Caki2 (cell line): Measurements from ENCODE around the gene GSG1L2. TPM values are rescaled to one million over a fixed set of nuclear protein-coding genes. Genes with fewer than 3 reads are reported as not detected.
"Not testable (repeated sequence)": the region's sequence is repeated elsewhere in the genome, so short reads cannot be mapped to it uniquely, and the experiment has no call there.

Experiments
- DNase-seq: peaks from one replicate; pipeline ENCODE4 v3.0.0-alpha.2; 2015; ENCODE audit warnings: low read depth
- in situ Hi-C: cut with HindIII; loops from 2 replicates; pipeline ENCODE4 v1.10.0; 2016; ENCODE audit warnings: low sequenced_read_pairs, low pct_unique_long_range_greater_than_20kb, mixed read lengths
- total RNA-seq: library from RNA; depleted of rRNA; stranded (reverse); fragments of >200 nt; shearing (Covaris generic); gene quantifications from 2 replicates; pipeline ENCODE4 v1.2.3, GENCODE V29; 2014; ENCODE audit warnings: low replicate concordance

The GSG1L2 gene
- total RNA-seq, 1 experiment from 2014 or later, result not detected

DNA sequence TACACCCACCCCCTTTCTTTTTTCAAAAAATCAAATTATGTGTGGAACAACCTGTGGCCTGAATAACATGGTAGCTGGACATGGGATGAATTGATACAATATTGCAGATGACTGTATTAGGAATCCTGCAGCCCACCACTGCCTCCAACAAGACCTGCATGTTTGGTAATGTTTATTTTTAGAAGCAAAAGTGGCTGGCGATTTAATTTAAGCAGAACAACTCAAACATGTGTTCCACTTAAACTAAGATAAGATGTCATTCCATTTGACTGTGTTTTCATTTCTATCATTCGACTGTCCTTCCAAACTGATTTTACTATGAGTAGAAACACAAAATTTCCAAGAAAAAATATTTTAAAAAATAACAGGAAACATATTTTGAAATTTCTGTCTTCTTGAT lies 20.4 kb downstream of the GSG1L2 start:
- in situ Hi-C loops, result no loop called here
- DNase-seq, result no peak

DNA sequence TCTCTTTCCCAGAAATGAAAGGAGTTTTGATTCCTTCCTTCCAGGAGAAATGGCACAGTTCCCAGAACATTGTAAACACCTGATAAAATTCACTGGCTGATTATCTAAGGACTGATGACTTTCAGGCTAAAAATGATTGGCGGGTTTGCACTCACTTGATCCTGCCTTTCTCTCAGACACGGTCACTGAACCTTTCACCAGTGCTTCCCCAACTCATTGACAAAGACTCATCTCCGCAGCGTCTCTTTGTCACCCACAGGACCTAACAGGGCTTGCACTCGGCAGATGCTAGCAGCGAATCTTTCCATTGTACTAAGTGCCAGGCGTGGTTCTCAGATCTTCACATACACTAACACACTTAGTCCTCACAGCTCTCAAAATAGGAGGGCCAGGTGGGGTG lies 23.2 kb downstream of the GSG1L2 start:
- DNase-seq, result no peak
- in situ Hi-C loops, result no loop called here

DNA sequence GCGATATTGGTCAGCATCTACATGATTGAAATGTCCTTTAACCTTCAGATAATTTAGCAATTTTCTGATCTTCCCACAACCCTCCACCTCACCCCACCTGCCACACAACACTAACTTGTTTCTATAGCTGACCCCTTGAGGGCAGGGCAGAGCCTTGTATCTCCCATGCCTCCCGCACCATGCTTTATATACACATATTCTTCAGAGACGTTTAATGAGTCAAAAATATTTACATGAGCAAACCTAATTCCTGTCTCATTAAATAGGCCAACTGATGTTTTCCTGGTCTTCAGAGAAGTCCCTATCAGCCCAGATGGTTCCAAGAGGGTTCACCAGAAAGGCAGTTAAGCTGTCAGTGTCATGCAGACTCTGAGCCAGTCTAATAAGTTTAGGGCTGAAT lies 23.9 kb downstream of the GSG1L2 start:
- no peak for DNase-seq
- in situ Hi-C loops, result no loop called here

DNA sequence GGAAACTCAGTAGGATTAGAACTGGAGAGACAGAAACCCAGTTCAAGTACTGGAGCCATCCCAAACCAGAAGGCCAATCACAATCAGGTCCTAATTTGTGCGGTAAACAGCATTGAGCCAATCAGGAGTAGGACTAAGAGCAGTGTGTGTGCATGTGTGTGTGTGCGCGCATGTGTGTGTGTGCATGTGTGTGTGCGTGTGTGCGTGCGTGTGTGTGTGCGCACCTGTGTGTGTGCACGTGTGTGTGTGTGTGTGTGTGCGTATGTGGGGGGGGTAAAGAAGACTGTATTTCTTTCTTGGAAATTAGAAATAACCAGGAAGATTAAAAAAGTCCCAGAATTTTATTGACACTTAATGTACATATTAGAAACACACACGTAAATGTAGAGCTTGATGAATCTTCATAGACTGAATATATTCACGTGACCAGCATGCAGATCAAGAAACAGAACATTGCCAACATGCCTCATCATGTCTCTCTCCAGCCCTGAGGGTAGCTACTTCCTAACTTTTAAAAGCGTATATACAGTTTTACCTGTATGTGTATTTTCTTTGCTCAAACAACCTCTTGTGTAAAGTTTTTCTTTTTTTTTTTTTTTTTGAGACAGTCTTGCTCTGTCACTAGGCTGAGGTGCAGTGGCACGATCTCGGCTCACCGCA lies 29.6 kb downstream of the GSG1L2 start:
- in situ Hi-C loops, result no loop called here

DNA sequence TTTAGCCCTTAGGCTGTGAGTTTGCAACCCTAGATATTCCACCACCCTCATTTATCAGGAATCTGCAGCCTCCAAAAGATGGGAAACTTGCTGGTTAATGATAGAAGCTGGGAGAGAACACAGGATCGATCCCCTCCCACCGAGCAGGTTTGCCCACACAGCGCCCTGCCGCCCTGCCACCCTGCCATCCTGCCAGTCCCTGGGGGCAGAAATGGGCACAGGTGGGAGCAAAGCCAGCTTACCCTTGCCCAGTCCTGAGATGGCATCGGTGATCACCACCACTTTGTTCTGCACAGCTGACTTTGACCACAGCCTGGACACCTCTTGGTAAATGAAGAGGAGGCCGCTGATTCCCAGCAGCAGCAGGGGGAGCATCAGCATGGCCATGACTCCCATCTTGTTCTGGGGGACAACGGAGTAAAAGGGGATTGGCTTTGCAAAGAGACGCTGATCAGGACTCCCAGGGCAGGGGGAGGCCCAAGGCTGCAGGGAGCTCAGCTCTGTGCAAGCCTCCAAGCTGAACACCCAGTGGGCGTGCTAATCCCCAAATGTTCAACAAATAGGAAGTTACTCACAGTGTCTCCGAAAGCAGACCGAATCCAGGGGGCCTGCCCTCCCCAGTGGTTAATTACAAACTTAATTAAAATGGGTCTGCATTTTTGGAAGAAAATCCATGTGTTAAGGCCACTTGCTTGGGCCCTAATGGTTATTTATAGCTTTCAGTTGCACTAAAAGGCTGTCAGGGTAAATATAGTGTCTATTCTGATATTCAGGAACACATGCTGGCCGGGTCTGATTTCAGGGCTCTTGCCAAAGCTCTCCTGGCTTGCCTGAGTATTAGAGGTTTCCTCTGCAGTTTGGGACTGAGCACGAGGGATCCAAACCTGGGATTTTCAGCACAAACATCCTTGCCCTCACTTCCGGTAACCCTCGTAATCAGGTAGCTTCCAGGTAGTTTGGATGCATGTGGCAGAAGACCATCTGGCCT lies 30.7 kb downstream of the GSG1L2 start, which contains the start of gene DHRS7C:
DHRS7C (minus strand) TSS at position 704 of the 988 bp plus-strand sequence; CDS start at position 396, 308 bp downstream.
- no peak for DNase-seq
- in situ Hi-C loops, result no loop called here

More for the DNA sequence above, 29.6 kb downstream of the GSG1L2 start:
- no peak for DNase-seq

DNA sequence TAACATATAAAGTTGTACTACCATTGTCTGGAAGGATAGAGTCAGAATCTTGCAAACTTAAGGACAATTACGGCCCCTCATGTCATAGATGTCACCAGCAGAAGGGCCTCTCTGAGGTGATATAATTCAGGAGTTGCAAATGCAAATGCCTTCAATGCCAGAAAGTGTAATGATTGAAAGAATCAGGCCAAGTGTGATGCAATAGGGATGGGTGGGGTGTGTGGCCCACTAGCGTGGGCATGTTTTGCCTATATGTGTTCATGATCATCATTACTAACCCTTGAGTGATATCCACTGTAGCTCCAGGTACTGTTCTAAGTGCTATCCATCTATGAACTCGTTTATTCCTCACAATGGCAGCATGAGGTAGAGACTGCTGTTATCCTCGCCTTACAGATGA lies 31.6 kb downstream of the GSG1L2 start:
- no peak for DNase-seq
- in situ Hi-C loops, result no loop called here

DNA sequence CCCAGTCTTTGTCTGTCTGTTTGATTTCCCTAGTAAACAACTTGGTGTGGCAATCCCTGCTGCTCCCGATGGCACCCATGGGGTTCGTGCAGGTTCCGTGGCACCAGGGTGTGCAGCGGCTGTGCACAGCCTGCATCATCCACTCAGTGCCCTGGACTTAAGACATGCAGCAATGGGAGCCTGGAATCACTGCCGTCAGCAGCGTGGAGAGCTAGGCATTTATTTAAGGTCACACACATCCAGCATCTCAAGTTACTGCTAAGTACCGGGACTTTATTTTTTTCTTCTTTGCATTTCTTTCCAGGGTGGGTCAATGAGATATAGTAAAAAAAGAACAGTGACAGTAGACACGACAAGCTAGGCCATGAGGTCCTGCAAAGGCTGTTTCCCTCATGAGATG lies 33.3 kb downstream of the GSG1L2 start:
- DNase-seq, result no peak
- in situ Hi-C loops, result no loop called here

DNA sequence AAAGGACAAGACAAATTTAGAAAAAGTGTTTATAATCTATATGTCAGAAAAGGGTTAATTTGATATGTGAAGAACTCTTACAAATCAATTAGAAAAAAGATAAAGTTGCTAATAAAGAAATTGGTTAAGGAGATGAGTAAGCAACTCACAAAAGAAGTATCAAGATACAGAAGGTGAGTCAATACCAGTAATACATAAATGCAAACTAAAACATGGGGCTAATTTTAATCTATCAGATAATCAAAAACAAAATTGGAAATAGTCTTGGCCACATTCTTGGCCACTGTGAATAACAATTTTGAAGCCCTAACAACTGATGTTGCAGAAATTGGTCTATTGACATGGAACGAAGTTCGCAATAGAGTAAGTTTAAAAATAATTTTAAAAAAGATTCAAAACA lies 37.3 kb downstream of the GSG1L2 start:
- in situ Hi-C loops, result no loop called here

DNA sequence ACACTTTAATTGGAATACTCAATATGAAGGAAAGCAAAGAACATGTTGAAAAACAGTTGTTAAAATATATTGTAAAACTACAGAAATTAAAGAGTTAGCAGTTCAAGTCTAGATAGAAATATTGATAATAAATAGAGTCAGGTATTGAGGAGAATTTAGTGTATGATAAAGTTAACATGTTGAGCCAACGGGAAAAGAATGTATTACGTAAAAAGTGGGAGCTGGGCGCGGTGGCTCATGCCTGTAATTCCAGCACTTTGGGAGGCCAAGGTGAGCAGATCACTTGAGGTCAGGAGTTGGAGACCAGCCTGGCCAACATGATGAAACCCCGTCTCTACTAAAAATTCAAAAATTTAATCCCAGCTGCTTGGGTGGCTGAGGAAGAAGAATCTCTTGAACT lies 38.4 kb downstream of the GSG1L2 start:
- DNase-seq, in situ Hi-C loops: not testable (repeated sequence)

More for the DNA sequence above, 37.3 kb downstream of the GSG1L2 start:
- no peak for DNase-seq

DNA sequence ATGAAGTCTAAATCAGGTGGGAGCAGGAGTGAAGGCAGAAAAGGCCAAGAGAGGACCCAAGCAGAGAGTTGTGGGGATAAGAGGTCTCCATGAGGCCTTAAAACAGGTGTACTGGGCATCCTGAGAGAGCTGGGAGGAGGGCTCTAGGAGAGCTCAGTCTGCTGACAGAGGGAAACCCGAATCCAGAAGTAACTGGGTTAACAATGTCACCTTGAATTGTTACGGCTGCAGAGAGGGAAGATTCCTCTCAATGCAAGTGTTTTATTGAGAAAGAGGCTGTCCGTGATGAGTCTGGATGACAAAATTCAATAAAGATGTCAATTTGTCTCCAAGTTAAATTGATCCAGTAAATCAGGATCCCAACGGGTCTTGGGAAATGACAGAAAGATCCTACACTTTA lies 38.8 kb downstream of the GSG1L2 start:
- in situ Hi-C loops, result no loop called here
- no peak for DNase-seq

DNA sequence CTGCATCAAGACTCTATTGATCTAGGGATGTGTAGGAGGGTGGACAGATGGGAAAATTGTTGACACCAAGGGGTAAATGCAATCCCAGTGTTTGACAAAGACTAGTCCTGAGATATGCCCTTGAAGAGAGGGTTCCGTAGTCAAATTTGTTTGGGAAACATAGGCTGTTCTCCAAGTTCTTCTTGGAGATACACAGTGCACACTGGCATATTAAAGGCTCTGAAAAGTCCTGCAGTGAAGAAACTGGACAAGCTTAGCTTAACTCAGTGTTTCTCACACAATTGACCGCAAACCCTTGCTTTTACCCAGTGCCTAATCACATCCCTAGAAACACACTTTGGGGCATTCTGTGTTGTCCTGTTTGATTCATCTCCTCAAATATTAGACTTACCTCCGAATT lies 41.3 kb downstream of the GSG1L2 start:
- no peak for DNase-seq
- in situ Hi-C loops, result no loop called here

DNA sequence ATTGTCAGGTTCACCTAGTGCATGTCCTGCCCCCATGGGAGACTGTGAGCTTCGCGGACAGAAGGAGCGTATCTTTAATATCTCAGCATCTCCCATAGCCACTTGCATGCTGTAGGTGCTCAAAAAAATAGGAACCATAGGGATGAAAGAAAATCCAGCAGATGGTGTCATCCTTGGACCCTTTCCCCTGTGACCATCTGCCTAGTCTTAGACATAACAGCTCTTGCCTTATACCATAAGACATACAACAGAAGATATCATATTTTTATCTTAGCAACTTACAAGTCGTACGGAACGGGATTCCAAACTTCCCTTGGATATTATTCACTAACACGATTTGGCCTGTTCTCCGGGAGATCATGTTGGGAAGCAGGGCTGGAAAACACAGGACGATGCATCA lies 45.0 kb downstream of the GSG1L2 start:
- in situ Hi-C loops, result no loop called here
- DNase-seq, result no peak

DNA sequence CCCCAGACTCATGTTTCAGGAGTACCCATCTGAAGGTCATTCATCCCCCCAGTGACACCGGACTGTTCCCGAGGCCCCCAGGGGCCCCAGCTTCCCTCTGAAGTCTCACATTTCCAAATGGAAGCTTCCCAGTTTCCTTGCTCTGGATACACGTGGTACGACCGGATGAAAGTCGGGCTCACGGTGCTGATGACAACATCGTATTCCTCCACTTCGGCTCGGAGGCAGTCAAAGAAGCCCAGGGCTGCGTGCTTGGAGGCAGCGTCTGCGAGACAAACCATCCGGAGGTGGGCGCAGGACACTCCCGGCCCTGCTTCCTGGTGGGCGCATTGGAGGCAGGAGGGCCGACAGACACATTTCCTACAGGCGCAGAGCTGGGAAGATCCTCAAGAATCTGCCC lies 49.2 kb downstream of the GSG1L2 start:
- in situ Hi-C loops, result no loop called here
- no peak for DNase-seq

DNA sequence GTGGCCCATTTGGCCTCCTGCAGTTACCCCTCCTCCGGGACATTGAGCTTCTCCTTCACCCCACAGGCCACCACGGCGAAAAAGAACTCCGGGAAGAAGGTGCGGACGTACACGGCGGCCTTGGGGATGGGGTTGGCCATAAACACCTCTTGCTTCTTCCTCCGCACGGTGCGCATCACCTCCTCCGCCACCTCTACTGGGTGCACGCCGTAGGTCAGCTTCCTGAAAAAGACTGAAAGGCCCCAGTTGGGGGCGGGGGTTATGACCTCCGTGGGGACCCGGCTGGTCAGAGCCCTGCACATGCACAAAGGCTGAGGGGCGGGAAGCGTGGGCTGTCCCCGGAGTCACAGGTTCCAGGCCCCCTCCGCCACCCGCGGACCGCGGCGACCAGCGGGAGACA lies 50.4 kb downstream of the GSG1L2 start:
- DNase-seq, result no peak
- in situ Hi-C loops, result no loop called here

DNA sequence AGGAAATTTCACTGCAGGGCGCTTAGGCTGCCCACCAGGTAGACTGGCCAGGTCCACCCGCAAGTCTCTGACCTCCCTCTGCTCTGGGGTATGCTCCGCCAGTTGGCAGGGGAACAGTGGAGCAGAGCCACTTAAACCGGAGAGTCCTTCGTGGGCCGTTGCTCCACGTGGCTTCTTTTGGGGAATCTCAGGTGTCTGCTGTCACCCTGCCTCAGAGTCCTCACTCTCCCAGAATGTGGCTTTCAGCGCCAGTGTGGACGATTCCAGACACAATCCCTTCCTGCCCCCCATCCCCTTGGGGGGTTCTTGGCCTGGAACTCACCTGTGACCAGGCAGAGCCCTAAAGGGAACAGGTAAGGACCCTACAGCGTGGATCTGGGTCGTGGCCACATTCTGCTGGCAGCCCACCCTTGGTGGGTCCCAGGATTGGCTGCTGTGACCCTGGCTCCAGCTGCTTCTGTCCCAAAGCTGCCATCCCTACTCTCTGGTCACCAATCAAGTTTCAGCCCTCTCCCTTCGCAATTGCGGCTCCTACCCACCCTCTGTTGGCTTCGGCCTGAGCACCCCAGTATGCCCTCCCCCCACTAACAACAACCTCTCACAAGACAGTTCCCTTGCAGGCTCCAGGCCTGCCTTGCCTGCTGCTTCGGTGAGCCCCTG lies 52.7 kb downstream of the GSG1L2 start:
- DNase-seq, result no peak
- in situ Hi-C loops, result no loop called here

DNA sequence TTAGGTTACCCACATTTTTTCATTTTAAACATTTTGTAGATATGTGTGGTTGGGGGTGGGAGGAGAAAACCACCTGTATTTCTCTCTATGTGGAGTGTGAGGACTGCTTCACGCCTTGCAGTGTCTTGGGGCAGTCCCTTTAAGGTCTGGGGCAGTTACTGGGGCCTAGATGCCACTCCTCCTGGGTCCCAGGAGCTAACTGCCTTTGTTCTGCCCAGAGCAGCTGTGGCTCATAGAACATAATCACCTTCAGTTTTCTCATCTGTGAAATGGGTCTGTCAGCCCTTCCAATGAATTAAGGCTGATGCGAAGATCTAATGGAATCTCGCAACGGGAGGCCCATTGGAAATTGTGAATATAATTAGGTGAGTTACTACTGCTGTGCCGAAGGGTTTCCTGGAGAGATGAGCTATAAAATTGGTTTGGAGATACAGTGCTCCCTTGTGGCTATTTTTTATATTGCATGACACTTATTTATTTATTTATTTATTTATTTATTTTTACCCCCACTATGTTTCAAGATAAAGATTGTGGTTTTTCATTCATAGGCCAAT lies 53.4 kb downstream of the GSG1L2 start:
- in situ Hi-C loops, result no loop called here
- peak; percentile 8 for DNase-seq

DNA sequence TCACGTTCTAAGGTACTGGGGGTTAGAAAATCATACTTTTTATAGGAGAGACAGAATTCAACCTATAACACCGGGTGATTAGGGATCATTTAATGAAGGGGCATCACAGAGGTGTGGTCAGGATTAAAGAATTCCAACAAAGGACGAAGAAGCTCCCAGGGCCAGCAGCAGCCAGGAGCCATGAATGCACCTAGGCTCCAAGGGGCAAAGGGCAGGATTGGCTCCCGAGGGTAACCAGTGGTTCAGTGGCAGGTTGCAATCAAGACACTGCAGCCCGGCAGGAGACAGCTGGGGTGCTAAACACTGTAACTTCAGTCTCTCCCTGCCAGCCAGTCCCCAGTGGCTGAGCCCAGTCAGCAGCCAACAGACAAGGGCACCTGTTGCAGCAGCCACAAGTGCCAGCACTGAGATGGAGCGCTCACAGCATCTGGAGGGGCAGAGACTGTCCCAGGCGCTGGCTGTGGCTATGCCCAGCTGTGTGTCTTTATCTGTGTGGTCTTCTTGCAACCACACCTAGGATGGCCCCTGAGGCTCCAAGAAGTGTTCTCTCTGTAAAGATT lies 54.4 kb downstream of the GSG1L2 start:
- no peak for DNase-seq
- in situ Hi-C loops, result no loop called here

DNA sequence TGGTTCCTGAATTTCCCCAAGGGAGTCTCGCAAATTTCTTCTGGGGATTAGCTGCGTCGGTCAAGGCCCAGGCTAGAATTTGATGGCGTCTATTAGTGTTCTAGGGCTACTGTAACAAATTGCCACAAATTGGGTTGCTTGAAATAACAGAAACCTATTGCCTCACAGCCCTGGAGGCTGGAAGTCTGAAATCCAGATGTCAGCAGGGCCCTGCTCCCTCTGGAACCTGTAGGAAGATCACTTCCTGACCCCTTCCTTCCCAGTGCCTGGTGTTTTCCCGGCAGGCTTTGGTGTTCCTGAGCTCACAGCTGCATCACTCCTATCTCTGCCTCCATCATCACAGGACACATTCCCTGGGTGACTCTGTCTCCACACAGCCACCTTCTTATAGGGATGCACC lies 54.9 kb downstream of the GSG1L2 start:
- no peak for DNase-seq
- in situ Hi-C loops, result no loop called here
